HG03095 (cell line): ENCODE measurements around the gene PIGK.
"Not testable (repeated sequence)": the region's sequence is repeated elsewhere in the genome, so short reads cannot be mapped to it uniquely, and the experiment has no call there.

ENCODE experiments used
- ATAC-seq: cut with Tn5 transposase; IDR thresholded peaks from one replicate; pipeline ENCODE4 v1.9.1; 2021; ENCODE audit warnings: moderate library complexity; ENCODE audit not compliant: unreplicated experiment

Gene PIGK

DNA sequence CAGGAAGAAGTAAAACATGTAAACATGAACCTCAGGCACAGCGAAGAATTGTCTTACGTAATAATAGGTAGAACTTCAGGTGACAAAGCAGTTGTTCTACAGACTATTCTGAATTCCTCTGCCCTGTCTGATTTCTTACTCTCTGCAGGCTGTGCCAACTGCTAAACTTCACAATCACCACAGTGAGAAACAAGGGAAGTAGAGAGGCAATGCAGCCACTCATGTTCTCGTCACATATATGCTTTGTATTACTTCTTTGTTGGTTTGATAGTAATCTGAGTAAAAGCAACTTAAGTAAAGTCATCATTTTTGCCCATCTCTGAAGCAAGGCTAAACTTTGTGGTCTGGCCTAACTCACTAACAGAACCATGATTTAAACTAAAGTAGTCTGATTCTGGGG, 21.9 kb downstream of the PIGK start:
- ATAC-seq = no peak

DNA sequence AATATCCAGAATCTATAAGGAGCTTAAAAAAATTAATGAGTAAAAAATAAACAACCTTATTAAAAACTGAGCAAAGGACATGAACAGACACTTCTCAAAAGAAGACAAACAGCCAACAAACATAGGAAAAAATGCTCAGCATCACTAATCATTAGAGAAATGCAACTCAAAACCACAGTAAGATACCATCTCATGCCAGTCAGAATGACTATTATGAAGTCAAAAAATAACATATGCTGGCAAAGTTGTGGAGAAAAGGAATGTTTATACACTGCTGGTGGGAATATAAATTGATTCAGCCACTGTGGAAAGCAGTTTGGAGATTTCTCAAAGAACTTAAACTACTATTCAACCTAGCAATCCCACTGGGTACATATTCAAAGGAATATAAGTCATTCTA, 25.3 kb downstream of the PIGK start:
- no peak for ATAC-seq

DNA sequence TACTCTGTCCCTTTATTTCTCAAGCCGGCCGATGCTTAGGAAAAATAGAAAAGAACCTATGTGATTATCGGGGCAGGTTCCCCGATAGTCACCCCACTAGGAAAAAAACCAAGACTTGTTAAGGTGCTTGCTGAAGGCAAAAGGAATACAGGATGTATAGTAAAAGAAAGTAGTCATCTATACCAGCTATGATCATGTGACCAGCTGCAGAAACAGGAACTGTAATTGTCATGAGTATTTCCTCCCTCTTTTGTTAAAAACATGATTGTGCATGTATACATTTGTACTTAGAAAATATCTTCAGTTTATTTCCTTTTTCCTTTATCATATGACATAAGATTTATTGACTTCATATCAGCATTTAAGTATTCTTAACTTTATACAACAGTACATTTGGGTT, 30.5 kb downstream of the PIGK start:
- no peak for ATAC-seq

DNA sequence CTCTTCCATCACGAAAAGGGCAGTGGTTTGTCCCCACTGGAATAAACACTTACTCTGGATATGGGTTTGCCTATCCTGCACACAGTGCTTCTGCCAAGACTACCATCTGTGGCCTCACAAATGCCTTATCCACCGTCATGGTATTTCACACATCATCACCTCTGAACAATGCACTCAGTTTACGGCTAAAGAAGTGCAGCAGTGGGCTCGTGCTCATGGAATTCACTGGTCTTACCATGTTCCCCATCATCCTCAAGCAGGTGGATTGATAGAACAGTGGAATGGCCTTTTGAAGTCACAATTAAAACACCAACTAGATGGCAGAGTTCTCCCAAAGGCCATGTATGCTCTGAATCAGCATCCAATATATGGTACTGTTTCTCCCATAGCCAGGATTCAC, 32.3 kb downstream of the PIGK start:
- ATAC-seq = not testable (repeated sequence)

DNA sequence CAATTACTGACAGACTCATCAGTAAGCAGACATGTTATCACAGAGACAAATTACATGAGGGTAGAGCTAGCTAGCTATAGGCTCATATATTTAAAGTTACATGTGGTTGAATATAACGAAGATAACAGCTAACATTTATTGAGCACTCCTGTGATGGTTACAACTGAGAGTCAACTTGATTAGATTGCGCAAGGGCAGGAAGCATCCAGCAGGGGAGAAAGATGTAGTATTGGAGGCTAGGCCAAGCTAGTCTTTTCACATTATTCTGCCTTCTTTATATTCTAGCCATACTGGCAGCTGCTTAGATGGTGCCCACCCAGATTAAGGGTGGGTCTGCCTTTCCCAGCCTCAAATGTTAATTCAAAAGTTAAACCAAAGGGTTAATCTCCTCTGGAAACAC, 37.1 kb downstream of the PIGK start:
- no peak for ATAC-seq

DNA sequence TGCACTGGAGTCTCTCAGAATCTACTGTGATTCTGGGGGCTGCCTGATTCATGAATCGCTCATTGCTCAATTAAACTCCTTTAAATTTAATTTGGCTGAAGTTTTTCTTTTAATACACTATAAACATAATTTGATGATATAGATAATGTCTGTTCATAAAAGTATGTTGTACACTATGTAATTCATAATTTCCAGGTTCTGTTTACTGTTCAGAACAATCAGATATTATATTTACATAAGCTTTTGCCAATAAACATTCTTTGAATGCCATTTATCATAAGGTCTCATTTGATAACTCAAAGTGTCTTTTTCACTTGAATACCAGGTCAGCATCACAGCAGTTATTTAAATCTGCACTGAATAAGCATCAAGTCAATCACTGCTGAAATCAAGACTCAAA, 39.6 kb downstream of the PIGK start:
- ATAC-seq = no peak

DNA sequence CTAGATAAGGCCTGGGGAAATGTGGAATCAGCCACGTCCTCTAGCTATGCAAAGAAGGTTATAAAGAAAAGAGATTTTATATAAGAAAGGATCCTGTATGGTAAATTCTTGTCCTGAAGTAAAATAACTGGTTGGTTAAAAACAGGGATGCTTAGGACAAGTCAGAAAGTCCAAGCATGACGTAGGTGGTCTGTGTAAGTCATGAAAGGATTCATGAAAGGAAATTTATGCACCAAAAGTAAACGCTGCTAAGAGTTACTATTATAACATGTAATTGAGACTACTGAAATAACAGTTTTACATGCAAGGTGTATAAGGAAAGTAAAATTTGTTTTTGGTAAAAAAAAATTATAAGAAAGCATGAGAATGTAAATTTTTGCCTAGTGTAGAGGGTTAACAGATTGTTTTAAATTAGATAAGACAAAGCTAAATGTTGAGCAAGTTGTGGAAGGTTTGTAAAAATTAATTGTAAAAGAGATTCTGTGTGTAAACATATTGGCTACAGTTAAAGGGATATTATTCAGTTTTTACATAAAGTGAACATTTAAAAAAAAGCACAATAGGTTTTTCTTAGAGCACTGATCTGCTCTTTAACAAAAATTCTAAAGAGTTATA, 43.9 kb downstream of the PIGK start:
- no peak for ATAC-seq

DNA sequence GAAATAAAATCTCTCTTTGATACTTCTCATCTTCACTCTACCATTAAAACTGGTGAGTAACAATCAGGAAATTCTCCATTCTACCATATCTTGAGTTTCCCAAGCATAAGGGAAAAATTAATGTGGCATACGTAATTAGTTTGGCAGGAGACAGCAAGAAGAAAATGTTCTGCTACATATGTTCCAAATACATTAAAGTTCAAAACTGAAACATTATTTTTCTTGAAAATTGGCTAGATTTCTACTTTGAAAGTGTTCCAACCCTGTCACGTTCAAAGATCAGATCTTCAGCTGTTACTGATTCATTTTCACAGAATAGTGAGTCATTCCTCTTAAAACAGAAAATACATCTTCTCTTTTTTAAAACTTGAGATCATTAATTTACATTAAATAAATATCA, 48.5 kb downstream of the PIGK start:
- ATAC-seq = no peak

DNA sequence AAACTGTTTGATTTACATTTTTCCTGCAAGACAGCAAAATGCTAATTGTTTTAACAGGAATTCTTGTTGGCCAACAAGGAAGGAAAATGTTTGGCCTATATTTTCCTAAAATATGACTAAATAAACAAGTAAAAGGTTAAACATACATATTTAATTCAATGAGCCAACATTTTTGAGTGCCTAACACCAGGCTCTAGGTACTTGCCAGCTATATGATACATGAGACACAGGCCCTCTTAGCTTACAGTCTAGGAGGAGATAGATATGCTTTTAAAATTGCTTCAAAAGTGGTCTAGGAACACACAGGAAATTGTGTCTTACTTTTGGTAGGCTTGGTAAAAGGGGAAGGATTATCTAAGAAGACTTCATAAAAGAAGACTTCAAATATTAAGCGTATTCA, 50.9 kb downstream of the PIGK start:
- ATAC-seq = no peak

DNA sequence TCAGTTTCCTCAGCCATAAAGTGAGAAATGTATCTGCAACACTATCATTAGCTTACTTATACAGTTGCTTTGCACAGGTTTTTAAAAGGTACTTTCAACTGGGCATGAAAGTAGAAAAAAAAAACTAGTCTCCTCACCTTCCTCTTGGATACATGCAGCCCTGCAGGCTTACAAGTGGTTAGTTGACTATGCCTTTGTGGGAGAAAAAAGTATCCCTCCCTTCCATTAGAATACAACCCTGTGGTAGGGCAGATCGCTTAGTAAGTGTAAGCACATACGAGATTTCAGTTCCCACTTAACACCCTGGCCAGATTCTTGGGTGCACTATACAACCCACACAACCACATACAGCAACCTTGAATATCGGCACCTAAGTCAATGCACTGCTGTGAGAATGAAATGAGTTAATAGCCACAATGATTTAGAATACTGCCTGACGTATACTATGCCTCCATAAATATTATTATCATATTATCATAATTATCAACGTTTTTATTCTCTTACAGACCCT, 54.7 kb downstream of the PIGK start:
- no peak for ATAC-seq

DNA sequence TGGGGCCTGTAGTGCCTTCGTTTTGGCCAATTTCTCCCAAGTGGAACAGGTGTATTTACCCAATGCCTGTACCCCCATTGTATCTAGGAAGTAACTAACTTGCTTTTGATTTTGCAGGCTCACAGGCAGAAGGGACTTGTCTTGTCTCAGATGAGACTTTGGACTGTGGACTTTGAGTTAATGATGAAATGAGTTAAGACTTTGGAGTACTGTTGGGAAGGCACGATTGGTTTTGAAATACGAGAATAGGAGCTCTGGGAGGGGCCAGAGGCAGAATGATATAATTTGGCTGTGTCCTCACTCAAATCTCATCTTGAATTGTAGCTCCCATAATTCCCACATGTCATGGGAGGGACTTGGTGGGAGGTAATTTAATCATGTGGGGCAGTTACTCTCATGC, 59.5 kb downstream of the PIGK start:
- not testable (repeated sequence) for ATAC-seq

DNA sequence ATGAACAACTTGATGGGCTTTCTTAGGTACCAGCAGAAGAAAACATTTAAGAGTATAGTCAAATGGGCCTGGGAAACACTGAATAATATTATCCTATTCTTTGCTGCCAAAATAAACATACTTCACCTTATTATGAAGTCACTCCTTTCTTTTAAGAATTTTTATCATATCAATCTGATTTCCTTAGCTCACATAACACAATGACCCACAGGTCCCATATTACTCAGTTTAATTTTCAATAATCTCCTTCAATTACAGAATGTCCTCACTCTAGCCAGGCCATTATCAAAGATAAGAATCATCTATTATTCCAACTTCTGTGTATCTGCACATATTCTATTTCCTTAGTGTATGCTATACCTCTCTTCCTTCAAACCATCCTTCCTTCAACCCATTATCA, 63.0 kb downstream of the PIGK start:
- ATAC-seq = no peak

DNA sequence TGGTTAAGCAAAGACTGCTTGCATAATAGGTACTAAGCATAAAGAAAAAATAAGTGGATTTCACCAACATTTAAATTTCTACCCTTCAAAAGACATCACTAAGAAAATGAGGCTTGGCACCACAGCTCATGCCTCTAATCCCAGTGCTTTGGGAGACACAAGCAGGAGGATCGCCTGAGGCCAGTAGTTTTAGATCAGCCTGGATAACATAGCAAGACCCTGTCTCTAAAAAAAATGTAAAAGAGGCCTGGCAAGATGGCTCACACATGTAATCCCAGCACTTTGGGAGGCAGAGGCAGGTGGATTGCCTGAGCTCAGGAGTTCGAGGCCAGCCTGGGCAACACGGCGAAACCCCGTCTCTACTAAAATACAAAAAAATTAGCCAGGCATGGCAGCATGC, 73.0 kb downstream of the PIGK start:
- no peak for ATAC-seq

DNA sequence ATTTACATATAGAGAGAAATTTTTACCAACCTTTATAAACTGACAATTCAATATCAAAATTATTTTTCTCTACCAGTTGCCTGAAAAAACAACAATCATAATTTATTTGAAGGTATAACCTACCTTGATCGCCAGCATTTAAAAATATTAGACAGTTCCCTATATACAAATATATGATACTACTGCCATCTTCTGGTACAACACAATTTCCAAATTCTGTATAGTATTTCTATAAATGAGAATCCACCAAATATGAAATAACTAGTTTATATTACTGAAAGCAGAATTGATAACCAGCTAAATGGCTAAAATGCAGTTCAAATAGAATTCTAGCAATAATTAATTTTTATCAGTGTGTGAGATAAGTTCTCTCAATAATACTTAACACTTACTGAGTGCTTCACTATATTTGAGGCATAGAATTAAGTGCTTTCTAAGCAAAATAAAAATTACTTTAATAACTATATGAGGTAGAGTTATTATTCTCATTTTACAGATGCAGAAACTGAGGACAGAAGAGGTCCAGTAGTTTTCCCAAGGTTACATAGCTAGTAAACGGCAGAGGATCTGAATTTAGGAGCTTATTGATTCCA, 75.6 kb downstream of the PIGK start:
- no peak for ATAC-seq

DNA sequence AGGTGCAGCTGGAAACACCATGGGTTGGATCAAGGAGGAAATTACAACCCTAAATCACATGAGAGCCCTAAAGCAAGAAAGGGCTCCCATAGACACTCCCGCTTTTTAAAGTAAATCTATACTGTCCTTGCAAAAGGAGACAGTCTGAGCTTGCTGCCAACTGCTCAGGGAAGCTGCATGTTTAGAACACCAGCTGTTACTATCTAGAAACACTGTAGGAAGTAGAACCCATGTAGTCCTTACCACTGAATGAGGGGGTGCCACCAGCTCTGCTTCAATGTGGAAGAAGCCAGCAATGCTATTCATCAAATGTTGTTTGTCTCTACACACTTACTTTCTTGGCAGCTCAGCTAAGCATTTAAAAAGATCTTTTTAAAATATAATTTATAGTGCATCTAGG, 79.8 kb downstream of the PIGK start:
- ATAC-seq = no peak

DNA sequence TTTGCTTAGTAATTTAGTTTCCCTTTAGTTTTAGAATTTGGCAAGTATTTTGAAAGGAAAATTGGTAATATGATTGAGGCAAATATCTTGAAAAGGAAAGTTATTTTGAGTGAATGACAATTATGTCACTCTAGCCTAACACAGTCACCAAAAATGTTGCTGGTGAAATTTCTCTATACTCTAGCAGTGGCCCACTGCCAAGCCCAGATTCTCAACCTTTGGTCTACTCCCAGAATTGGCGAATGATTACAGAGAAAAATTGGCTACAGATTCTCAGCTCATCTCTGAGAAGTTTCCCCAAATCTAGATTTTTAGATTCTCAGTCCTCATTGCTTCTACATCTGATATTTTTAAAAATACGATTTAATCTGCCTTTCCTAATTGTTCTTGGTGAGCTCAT, 84.9 kb downstream of the PIGK start:
- ATAC-seq = no peak

DNA sequence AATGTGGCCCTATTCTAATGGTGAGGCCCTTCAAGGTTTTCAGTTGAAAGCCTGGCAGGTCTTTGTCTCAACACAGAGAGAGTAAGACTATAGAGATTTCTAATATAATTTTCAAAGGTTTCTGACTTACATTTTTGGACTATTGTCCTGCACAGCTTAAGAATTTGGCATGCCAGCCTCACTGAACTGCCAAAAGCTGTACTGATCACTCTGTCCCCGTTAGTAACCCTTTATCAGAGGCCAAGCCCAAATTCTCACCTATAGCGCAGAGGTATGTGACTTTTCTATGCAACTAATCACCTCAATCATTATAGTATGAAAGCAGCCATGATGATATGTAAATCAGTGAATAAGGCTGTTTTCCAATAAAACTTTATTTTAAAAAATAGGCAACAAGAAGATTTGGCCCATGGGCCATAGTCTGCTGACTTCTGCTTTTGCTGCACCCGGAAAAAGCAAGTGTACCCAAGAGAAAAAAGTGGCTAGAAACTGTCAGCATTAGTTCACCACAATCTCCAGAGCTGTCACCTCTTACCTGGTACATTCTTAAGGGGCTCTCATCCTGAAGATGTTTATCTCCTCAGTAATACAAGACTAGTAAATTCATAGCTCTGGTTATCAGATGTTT, 85.4 kb downstream of the PIGK start:
- no peak for ATAC-seq

DNA sequence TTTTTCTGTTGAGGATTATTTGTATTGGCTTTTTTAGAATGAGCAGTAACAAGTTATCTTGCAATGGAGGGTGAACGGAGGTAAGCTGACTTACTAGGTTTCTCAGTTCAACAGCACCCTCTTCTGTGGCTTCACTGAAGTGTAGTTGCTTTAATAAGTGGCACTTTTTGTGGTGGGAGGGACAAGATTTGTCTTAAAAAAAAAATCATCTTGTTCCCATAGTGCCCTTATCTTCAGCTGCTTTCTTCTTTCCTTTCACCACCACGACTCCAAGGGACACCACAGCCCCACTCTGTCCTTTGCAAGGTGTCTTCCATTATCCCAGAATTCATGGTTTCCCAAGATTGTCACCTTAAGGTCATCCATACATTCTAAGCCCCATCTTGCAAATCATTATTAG, 92.9 kb downstream of the PIGK start:
- peak; percentile 59 for ATAC-seq

DNA sequence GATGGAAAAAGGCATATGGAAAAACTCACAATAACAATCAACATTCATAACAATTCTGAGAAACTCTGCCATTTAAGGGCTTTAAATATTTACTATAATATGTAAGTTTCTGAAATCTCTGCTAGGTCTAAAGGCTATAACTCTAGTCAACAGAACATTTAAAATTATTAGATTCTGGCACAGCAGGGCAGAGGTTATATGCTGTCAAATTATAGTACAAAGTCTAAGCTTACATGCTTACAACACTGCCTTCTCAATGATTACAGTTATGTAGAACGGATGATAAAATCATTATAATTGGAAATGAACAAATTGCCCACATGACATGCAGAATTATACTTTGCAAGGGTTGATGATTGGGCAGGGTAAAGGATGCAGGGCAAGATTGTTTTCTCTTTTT, 97.7 kb downstream of the PIGK start:
- ATAC-seq = no peak

DNA sequence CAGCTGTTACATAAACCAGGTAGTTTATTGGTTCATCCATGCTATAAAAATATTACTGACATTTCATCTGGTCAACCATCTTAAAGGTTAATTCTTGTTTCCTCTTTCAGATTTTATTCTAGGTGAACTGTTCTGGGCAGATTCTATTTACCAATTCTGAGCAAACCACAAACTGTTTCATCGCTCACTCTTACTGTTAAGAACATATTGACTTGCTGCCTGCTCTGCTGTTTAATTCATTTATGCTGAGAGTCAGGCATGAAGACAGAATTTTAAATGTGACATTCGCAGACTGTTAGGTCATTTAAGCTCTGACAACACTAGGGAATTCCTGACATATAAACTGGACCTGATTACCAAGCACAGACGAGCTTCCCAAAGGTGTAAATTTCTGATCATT, 98.3 kb downstream of the PIGK start:
- no peak for ATAC-seq

DNA sequence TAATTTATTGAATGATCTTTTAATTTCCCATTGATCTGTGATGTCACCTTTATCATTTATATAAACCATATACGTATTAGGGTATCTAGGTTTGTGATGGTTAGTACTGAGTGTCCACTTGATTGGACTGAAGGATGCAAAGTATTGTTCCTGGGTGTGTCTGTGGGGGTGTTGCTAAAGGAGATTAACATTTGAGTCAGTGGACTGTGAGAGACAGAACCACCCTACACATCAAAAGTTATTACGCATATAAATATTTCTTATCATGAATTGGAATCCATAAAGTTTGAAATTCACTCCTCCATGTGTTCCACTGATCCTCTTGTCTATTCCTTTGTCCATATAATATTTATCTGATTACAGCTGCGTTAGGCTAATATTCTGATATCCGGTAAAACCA, 100.5 kb downstream of the PIGK start:
- ATAC-seq = no peak

DNA sequence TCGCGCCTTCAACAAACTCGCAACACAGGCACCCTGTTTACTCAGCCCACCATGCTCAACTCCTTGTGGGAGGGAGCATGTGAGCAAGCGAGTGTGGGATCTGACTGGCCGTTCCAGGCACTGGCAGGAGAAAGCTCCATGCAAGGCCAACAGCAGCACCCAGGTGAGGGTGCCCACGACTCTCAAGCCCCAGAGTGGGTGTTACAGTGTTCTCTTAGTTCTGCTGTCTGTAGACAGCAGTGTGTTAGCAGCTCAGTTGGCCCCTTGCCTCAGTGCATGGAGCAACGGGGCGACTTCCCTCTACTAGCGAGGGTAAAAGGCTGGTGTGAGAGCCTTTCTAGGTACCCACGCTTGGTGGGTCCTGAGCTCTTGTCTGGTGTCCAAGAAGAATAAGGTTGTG, 114.6 kb downstream of the PIGK start:
- no peak for ATAC-seq

DNA sequence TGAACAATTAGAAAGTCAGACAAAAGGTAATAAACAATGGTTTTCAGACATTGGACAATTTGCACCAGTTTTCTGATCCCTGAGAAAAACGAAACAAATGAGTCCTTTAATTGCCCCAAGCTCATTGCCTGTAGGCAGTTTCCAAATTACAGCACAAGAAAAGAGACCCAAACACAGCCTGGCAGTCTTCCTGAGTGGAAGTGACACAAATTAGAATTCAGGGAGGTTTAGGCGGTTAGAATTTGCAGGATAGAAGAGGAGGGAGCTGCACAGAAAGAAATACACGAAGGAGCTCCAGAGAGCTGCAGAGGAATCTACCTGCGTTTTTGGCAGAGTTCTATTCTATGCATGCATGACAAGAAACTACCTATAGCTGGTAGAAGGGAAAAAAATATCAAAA, 115.7 kb downstream of the PIGK start:
- ATAC-seq = no peak
